Activated B cell treated with CpG ODN at 0.5 μM for 24 hours (primary cell): Measurements from ENCODE around the gene FAT3. TPM values are rescaled to one million over a fixed set of nuclear protein-coding genes. Genes with fewer than 3 reads are reported as not detected.

Source experiments
- ATAC-seq: fragments of 200-7000 bp; cut with Tn5 transposase; one replicate; pipeline ENCODE4 v1.10.0; 2021; ENCODE audit warnings: low read depth, mild to moderate bottlenecking, moderate library complexity
- CTCF ChIA-PET: fragments of 350-600 bp; sonication (Branson Sonifier 250); formaldehyde crosslinking; loops from one replicate; lab custom pipeline; 2021; ENCODE audit warnings: antibody characterized with exemption; lab: Charles Lee
- POLR2A ChIA-PET: fragments of 350-600 bp; sonication (Branson Sonifier 250); formaldehyde crosslinking; loops from one replicate; lab custom pipeline; 2021; ENCODE audit warnings: antibody characterized with exemption; lab: Charles Lee
- DNase-seq: peaks from one replicate; pipeline ENCODE4 v3.0.0; 2022
- H3K27ac Mint-ChIP-seq: one replicate; pipeline ENCODE4 v1.8.0; 2020; ENCODE audit warnings: mixed read lengths
- H3K27me3 Mint-ChIP-seq: one replicate; pipeline ENCODE4 v1.8.0; 2021; ENCODE audit warnings: mixed read lengths
- H3K36me3 Mint-ChIP-seq: one replicate; pipeline ENCODE4 v1.8.0; 2021; ENCODE audit warnings: low read depth, mixed read lengths
- H3K4me1 Mint-ChIP-seq: one replicate; pipeline ENCODE4 v1.8.0; 2021; ENCODE audit warnings: mixed read lengths
- H3K4me3 Mint-ChIP-seq: one replicate; pipeline ENCODE4 v1.8.0; 2020; ENCODE audit warnings: mild to moderate bottlenecking, mixed read lengths
- H3K9me3 Mint-ChIP-seq: one replicate; pipeline ENCODE4 v1.8.0; 2020; ENCODE audit warnings: mixed read lengths
- CTCF ChIP-seq: fragments of 200-600 bp; IDR thresholded peaks from one replicate; pipeline ENCODE4 v1.8.0; 2022; ENCODE audit warnings: antibody characterized with exemption, mild to moderate bottlenecking
- intact Hi-C: fragments of 100-400 bp; cut with micrococcal nuclease; formaldehyde crosslinking; loops from one replicate; pipeline ENCODE4 v1.15.1; 2024
- total RNA-seq: library from RNA; stranded (reverse); gene quantifications from 2 replicates; pipeline ENCODE4 v1.2.3, GENCODE V29; 2022

Gene FAT3
- total RNA-seq, 1 donor from 2014 or later: not detected

- intact Hi-C loops: no loop called here
- Mint-ChIP-seq H3K36me3 (no peaks in the 10 kb centered on the region), H3K9me3 (no peaks in the 10 kb centered on the region), H3K4me1 (no peaks in the 10 kb centered on the region), H3K4me3 (no peak overlapping the region), H3K27ac (no peak overlapping the region), H3K27me3 (peaks cover 43% of the 10 kb centered on the region)
- no peak for TF ChIP-seq CTCF
- ChIA-PET POLR2A (no interaction called here), CTCF (no interaction called here)
- DNase-seq (no peak), ATAC-seq (no peak)
These were observed 588 bp upstream of the FAT3 start for GRCh38 chr11:92224054-92224406.

- Mint-ChIP-seq H3K9me3 (no peaks in the 10 kb centered on the region), H3K4me1 (no peaks in the 10 kb centered on the region), H3K36me3 (no peaks in the 10 kb centered on the region), H3K27ac (no peak overlapping the region), H3K4me3 (no peak overlapping the region), H3K27me3 (peaks cover 47% of the 10 kb centered on the region)
- intact Hi-C loops: no loop called here
- no peak for ATAC-seq
- no peak for DNase-seq
- CTCF ChIA-PET: no interaction called here
- POLR2A ChIA-PET: no interaction called here
- no peak for TF ChIP-seq CTCF
These were observed 528 bp downstream of the FAT3 start for GRCh38 chr11:92225125-92225567.

DNA sequence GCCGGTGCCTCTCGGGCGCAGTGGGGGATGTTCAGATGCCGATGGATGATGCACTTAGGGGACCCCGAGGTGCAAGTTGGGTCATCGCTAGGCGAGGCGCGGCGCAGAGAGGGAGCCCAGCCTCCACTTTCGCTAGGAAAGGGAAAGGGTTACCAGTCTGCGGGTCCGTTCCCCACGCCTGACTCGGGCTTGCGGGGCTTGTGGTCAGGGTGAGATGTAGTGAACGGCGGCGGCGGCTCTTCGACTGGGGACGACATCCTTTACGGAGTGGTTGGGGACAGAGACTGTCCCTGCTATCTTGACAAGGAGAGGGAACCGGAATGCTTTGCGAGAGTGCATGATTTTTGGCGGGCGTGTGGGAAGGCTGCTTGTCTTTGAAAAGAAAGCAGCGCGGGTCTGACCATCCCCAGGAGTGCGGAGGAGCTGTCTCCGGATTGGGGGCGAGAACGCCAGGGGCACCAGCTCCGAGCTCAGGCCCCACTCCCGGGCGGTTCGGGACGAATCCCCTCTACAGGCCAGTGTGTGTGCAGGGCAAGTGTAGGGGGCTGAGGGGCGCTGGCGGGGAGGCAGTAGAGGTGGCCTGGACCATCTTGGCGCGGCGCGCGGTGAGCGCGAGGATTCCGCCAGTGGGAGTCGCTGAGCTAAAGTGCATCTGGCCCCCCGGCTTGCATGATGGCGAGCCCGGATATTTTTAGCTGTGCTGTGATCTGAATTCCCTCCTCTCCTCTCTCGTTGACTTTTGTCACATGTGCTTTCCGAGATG is 1.1 kb downstream of the FAT3 start:
- CTCF ChIA-PET: no interaction called here
- DNase-seq: no peak
- no peak overlapping the region for H3K27ac Mint-ChIP-seq
- no peak for ATAC-seq
- intact Hi-C loops: no loop called here
- no peak overlapping the region for H3K4me3 Mint-ChIP-seq
- TF ChIP-seq CTCF: no peak
- no peaks in the 10 kb centered on the region for H3K9me3 Mint-ChIP-seq
- no peaks in the 10 kb centered on the region for H3K4me1 Mint-ChIP-seq
- POLR2A ChIA-PET: no interaction called here
- peaks cover 49% of the 10 kb centered on the region for H3K27me3 Mint-ChIP-seq
- no peaks in the 10 kb centered on the region for H3K36me3 Mint-ChIP-seq

DNA sequence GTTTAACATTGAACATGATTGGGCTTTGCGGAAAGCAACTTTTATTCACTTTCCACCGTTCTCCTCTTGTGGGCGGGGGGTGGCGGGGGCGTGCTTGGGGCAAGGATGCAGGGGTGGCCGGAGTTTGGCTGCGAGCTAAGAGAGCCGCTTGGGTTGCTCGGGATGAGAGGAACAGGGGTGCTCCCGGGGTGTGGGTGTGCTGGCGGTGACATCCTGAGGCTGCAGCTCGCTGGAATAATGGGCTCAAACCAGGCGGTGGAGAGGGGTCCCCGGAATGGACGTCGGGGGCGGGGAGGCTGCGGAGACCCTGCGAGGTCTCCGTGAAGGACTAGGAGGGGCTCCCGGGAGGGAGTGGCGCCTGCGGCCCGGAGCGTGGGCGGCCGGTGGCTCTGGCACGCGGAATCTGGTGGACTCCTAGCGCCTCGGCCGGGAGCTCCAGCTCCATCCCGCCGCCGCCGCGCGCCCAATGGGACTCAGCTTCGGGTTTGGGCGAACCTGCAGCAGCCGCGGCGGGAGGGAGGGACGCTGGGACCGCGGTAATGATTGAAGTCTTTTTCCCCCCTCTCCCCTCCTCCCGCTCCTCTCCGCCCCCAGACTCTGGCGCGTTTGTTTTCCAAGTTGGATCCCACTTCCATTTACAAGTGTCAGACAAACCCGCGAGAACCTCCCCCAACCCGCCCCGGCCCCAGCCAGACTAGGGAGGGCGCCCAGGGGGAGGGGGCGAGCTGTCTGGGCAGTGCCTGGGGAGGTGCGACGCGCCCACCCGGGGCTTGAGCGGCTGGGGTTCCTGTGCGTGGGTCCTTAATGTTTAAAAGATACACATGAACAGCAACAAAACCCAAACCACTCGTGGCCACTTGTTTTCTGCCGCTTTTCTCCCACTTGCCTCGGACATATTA is 2.0 kb downstream of the FAT3 start:
- no peaks in the 10 kb centered on the region for H3K4me1 Mint-ChIP-seq
- H3K27ac Mint-ChIP-seq: no peak overlapping the region
- intact Hi-C loops: no loop called here
- TF ChIP-seq CTCF: no peak
- H3K27me3 Mint-ChIP-seq: peaks cover 49% of the 10 kb centered on the region
- no peaks in the 10 kb centered on the region for H3K9me3 Mint-ChIP-seq
- ChIA-PET CTCF (no interaction called here), POLR2A (no interaction called here)
- ATAC-seq (no peak), DNase-seq (no peak)
- H3K36me3 Mint-ChIP-seq: no peaks in the 10 kb centered on the region
- no peak overlapping the region for H3K4me3 Mint-ChIP-seq

DNA sequence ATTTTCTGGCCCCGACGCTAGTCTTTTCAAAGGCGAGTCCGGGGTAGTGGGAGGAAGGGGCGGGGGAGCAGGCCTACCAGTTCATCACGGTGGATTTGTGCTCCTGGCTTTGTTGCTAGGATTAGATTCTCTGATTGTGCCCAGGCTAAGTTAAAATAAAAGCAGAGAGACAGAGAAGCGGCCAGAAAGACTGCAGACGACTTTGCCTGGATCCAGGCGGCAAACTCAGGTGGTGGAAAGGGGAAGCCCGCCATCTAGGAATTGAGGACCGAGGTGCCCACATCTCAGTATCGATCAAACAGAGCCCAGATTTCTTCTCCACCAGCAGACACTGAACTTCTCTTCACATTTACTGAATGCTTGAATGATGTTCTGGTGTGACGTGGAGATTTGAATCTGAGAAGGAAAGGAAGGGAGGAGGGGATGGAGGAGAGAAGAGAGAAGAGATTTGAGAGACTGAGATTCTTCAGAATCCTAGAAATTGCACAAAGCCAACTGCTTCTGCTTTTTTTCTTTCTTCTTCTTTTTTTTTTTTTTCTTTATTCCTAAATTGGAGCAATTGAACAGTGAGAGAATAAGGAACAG is 2.7 kb downstream of the FAT3 start:
- no peaks in the 10 kb centered on the region for H3K36me3 Mint-ChIP-seq
- no peak overlapping the region for H3K27ac Mint-ChIP-seq
- ChIA-PET POLR2A (no interaction called here), CTCF (no interaction called here)
- no peaks in the 10 kb centered on the region for H3K9me3 Mint-ChIP-seq
- no peaks in the 10 kb centered on the region for H3K4me1 Mint-ChIP-seq
- peaks cover 45% of the 10 kb centered on the region for H3K27me3 Mint-ChIP-seq
- TF ChIP-seq CTCF: no peak
- no peak overlapping the region for H3K4me3 Mint-ChIP-seq
- DNase-seq (no peak), ATAC-seq (no peak)
- intact Hi-C loops: no loop called here
